Suprapubic skin (tissue), 4 donors: Measurements from ENCODE around the gene RBMS3. TPM values are rescaled to one million over a fixed set of nuclear protein-coding genes. Genes with fewer than 3 reads are reported as not detected.
"Not testable (repeated sequence)": the region's sequence is repeated elsewhere in the genome, so short reads cannot be mapped to it uniquely, and the experiment has no call there.

Source experiments
- DNase-seq, 2 donors: peaks; one replicate each; pipeline ENCODE4 v3.0.0-alpha.2; 2019; ENCODE audit warnings: low spot score in 2 of 2
- H3K27ac ChIP-seq: fragments of 200-600 bp; sonication (generic); one replicate; pipeline ENCODE4 v1.5.1; 2019
- H3K27me3 ChIP-seq: fragments of 200-600 bp; sonication (generic); one replicate; pipeline ENCODE4 v1.5.1; 2019
- H3K36me3 ChIP-seq: fragments of 200-600 bp; sonication (generic); one replicate; pipeline ENCODE4 v1.5.1; 2019
- H3K4me1 ChIP-seq: fragments of 200-600 bp; sonication (generic); one replicate; pipeline ENCODE4 v1.5.1; 2019
- H3K4me3 ChIP-seq: fragments of 200-600 bp; sonication (generic); one replicate; pipeline ENCODE4 v1.5.1; 2019; ENCODE audit warnings: mild to moderate bottlenecking
- H3K9me3 ChIP-seq: fragments of 200-600 bp; sonication (generic); one replicate; pipeline ENCODE4 v1.5.1; 2019
- CTCF ChIP-seq, 2 donors: fragments of 200-600 bp in 1 of 2; fragments of 450-650 bp in 1 of 2; sonication (generic) in 1 of 2; IDR thresholded peaks; one replicate each; pipeline ENCODE4 v1.5.1; 2016 to 2019; ENCODE audit warnings: antibody characterized with exemption in 2 of 2, mild to moderate bottlenecking in 1 of 2, moderate library complexity in 1 of 2
- EP300 ChIP-seq: sonication (generic); formaldehyde crosslinking; IDR thresholded peaks from one replicate; pipeline ENCODE4 v1.6.1; 2017; ENCODE audit warnings: antibody characterized with exemption
- POLR2A ChIP-seq, 2 donors: fragments of 450-650 bp; IDR thresholded peaks; one replicate each; pipeline ENCODE4 v1.6.1; 2017; ENCODE audit warnings: antibody characterized with exemption in 2 of 2, mild to moderate bottlenecking in 2 of 2, moderate library complexity in 2 of 2
- POLR2AphosphoS5 ChIP-seq, 3 donors: sonication (generic); formaldehyde crosslinking; IDR thresholded peaks; one replicate each; pipeline ENCODE4 v1.6.1; 2017; ENCODE audit warnings: antibody characterized with exemption in 3 of 3
- WGBS: methylation state at CpG from one replicate; pipeline ENCODE4 v1.1.5; 2018; 5-methylcytosine and 5-hydroxymethylcytosine counted together
- total RNA-seq, 4 donors: library from RNA; depleted of rRNA; stranded (reverse); fragments of >200 nt; gene quantifications; one replicate each; pipeline ENCODE4 v1.1.0, GENCODE V29; 2016

RBMS3 gene
- total RNA-seq, 4 donors from 2014 or later = 7.7 to 23.4 (median 11.9) TPM

- no peaks in the 10 kb centered on the region for H3K9me3 ChIP-seq
- no peak for TF ChIP-seq EP300
- TF ChIP-seq CTCF (IDR thresholded peaks at IDR 0.05) = no peak
- no peak for TF ChIP-seq POLR2AphosphoS5 (IDR thresholded peaks at IDR 0.05)
- no peak for TF ChIP-seq POLR2A (IDR thresholded peaks at IDR 0.05)
Measured at GRCh38 chr3:29515451-29515850, 234.6 kb downstream of the RBMS3 start.

GRCh38 chr3:29516164-29516563, 235.3 kb downstream of the RBMS3 start:
- peaks cover 27% of the 10 kb centered on the region for H3K4me1 ChIP-seq
- H3K4me3 ChIP-seq = no peak overlapping the region
- no peaks in the 10 kb centered on the region for H3K27me3 ChIP-seq
- H3K36me3 ChIP-seq = no peaks in the 10 kb centered on the region
- H3K9me3 ChIP-seq = no peaks in the 10 kb centered on the region
- TF ChIP-seq CTCF (IDR thresholded peaks at IDR 0.05) (no peak), EP300 (no peak), POLR2A (IDR thresholded peaks at IDR 0.05) (no peak)
- DNase-seq = no peak
- 91% methylated on average over 4 of the region's 4 CpGs for WGBS
- H3K27ac ChIP-seq = no peak overlapping the region

More at GRCh38 chr3:29515451-29515850, 234.6 kb downstream of the RBMS3 start:
- Histone ChIP-seq H3K27me3 (no peaks in the 10 kb centered on the region), H3K36me3 (no peaks in the 10 kb centered on the region), H3K4me3 (no peak overlapping the region), H3K27ac (no peak overlapping the region), H3K4me1 (peaks cover 27% of the 10 kb centered on the region)
- 45% methylated on average over 2 of the region's 2 CpGs for WGBS
- DNase-seq = no peak

- TF ChIP-seq POLR2AphosphoS5 (IDR thresholded peaks at IDR 0.05) = no peak
- TF ChIP-seq POLR2A (IDR thresholded peaks at IDR 0.05) = no peak
- TF ChIP-seq EP300 = no peak
- TF ChIP-seq CTCF (IDR thresholded peaks at IDR 0.05) = no peak
- no peak overlapping the region for H3K4me3 ChIP-seq
- no peaks in the 10 kb centered on the region for H3K9me3 ChIP-seq
- peaks cover 13% of the 10 kb centered on the region for H3K4me1 ChIP-seq
- H3K36me3 ChIP-seq = no peaks in the 10 kb centered on the region
- WGBS = 96% methylated on average over 3 of the region's 3 CpGs
- H3K27me3 ChIP-seq = no peaks in the 10 kb centered on the region
- no peak for DNase-seq
- H3K27ac ChIP-seq = no peak overlapping the region
Measured at GRCh38 chr3:29520764-29521163, 239.9 kb downstream of the RBMS3 start.

- no peak overlapping the region for H3K27ac ChIP-seq
- no peaks in the 10 kb centered on the region for H3K9me3 ChIP-seq
- 96% methylated on average over 1 of the region's 1 CpG for WGBS
- no peaks in the 10 kb centered on the region for H3K27me3 ChIP-seq
- H3K4me1 ChIP-seq = peaks cover 16% of the 10 kb centered on the region
- no peaks in the 10 kb centered on the region for H3K36me3 ChIP-seq
- no peak overlapping the region for H3K4me3 ChIP-seq
- no peak for DNase-seq
- TF ChIP-seq CTCF (IDR thresholded peaks at IDR 0.05) (no peak), EP300 (no peak), POLR2AphosphoS5 (IDR thresholded peaks at IDR 0.05) (no peak), POLR2A (IDR thresholded peaks at IDR 0.05) (no peak)
Measured at GRCh38 chr3:29521293-29521692, 240.4 kb downstream of the RBMS3 start.

GRCh38 chr3:29521751-29522150, 240.9 kb downstream of the RBMS3 start:
- 69% methylated on average over 2 of the region's 2 CpGs for WGBS
- TF ChIP-seq CTCF (IDR thresholded peaks at IDR 0.05) (no peak), EP300 (no peak), POLR2A (IDR thresholded peaks at IDR 0.05) (no peak), POLR2AphosphoS5 (IDR thresholded peaks at IDR 0.05) (no peak)
- Histone ChIP-seq H3K36me3 (no peaks in the 10 kb centered on the region), H3K27ac (no peak overlapping the region), H3K27me3 (no peaks in the 10 kb centered on the region), H3K4me1 (peaks cover 16% of the 10 kb centered on the region), H3K9me3 (no peaks in the 10 kb centered on the region), H3K4me3 (no peak overlapping the region)
- DNase-seq = no peak

- 92% methylated on average over 10 of the region's 10 CpGs for WGBS
- H3K4me1 ChIP-seq = peaks cover 16% of the 10 kb centered on the region
- not testable (repeated sequence) for H3K36me3 ChIP-seq, DNase-seq, H3K27me3 ChIP-seq, H3K9me3 ChIP-seq, H3K4me3 ChIP-seq
- peak overlapping the region; percentile 6 for H3K27ac ChIP-seq
Measured at GRCh38 chr3:29524433-29524832, 243.6 kb downstream of the RBMS3 start.
